ENCODE results near the gene PCTP.
A peak's percentile ranks its signal among the peaks of the same experiment; 100 is the strongest.

PCTP gene

GRCh38 chr17:55709440-55709839, 41.4 kb upstream of the PCTP start:
- no peak for TF ChIP-seq CTCF (conservative IDR thresholded peaks at IDR 0.05)
- no peak overlapping the region for H3K27ac ChIP-seq

- no peak overlapping the region for H3K27ac ChIP-seq
- no peak for TF ChIP-seq CTCF (conservative IDR thresholded peaks at IDR 0.05)
These were observed 40.9 kb upstream of the PCTP start for GRCh38 chr17:55709984-55710383.

- no peak overlapping the region for H3K27ac ChIP-seq
- no peak for TF ChIP-seq CTCF (conservative IDR thresholded peaks at IDR 0.05)
These were observed 40.4 kb upstream of the PCTP start for GRCh38 chr17:55710410-55710809.

- H3K27ac ChIP-seq: no peak overlapping the region
- no peak for TF ChIP-seq CTCF (conservative IDR thresholded peaks at IDR 0.05)
These were observed 39.9 kb upstream of the PCTP start for GRCh38 chr17:55710829-55711496.

- no peak for TF ChIP-seq CTCF (conservative IDR thresholded peaks at IDR 0.05)
- no peak overlapping the region for H3K27ac ChIP-seq
These were observed 33.4 kb upstream of the PCTP start for GRCh38 chr17:55717432-55717831.

- no peak overlapping the region for H3K27ac ChIP-seq
- TF ChIP-seq CTCF (conservative IDR thresholded peaks at IDR 0.05): peak; percentile 91
These were observed 32.7 kb upstream of the PCTP start for GRCh38 chr17:55717898-55718735.

GRCh38 chr17:55720919-55721836, 29.7 kb upstream of the PCTP start:
- peak overlapping the region; percentile 12; the same call in 1 of the 2 replicates for H3K27ac ChIP-seq
- peak; percentile 12; the same call in 1 of the 2 replicates for TF ChIP-seq CTCF (conservative IDR thresholded peaks at IDR 0.05)

All from VCaP (cell line).